ENCODE data around the gene KIF21A.
"Not testable (repeated sequence)": the region's sequence is repeated elsewhere in the genome, so short reads cannot be mapped to it uniquely, and the experiment has no call there.

The KIF21A gene

GRCh38 chr12:39296496-39296895 lies 146.4 kb downstream of the KIF21A start:
- WGBS, 2 experiments = 94% methylated on average over 1 of the region's 1 CpG
- no peaks in the 10 kb centered on the region for H3K27me3 ChIP-seq (ENCODE audit: control insufficient read depth, insufficient read depth, low read length, poor library complexity, severe bottlenecking)
- no peaks in the 10 kb centered on the region for H3K36me3 ChIP-seq (ENCODE audit: control insufficient read depth, insufficient read depth, low read length)
- H3K9me3 ChIP-seq (ENCODE audit: control insufficient read depth, low read length) = no peaks in the 10 kb centered on the region
- no peaks in the 10 kb centered on the region for H3K4me1 ChIP-seq (ENCODE audit: control insufficient read depth, insufficient read depth, low read length)
- H3K4me3 ChIP-seq (ENCODE audit: insufficient read depth, low read depth, low read length) = no peak overlapping the region
- H3K27ac ChIP-seq (ENCODE audit: insufficient read depth, low read depth, low read length, poor library complexity, severe bottlenecking) = no peak overlapping the region

DNA sequence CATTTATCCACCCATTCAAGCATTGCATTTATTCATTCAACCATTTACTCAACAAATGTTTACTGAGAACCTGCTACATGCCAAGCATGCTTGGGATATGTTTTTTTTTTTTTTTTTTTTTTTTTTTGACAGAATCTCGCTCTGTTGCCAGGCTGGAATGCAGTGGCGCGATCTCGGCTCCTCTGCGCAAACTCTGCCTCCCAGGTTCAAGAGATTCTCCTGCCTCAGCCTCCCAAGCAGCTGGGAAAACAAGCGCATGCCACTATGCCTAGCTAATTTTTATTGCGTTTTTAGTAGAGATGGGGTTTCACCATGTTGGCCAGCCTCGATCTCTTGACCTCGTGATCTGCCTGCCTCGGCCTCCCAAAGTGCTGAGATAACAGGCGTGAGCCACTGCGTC lies 147.3 kb downstream of the KIF21A start:
- not testable (repeated sequence) for H3K4me1 ChIP-seq (ENCODE audit: control insufficient read depth, insufficient read depth, low read length); H3K9me3 ChIP-seq (ENCODE audit: control insufficient read depth, low read length); H3K27ac ChIP-seq (ENCODE audit: insufficient read depth, low read depth, low read length, poor library complexity, severe bottlenecking); H3K36me3 ChIP-seq (ENCODE audit: control insufficient read depth, insufficient read depth, low read length); H3K27me3 ChIP-seq (ENCODE audit: control insufficient read depth, insufficient read depth, low read length, poor library complexity, severe bottlenecking); H3K4me3 ChIP-seq (ENCODE audit: insufficient read depth, low read depth, low read length)
- WGBS, 2 experiments = 92 to 93% methylated on average over 12 of the region's 12 CpGs

DNA sequence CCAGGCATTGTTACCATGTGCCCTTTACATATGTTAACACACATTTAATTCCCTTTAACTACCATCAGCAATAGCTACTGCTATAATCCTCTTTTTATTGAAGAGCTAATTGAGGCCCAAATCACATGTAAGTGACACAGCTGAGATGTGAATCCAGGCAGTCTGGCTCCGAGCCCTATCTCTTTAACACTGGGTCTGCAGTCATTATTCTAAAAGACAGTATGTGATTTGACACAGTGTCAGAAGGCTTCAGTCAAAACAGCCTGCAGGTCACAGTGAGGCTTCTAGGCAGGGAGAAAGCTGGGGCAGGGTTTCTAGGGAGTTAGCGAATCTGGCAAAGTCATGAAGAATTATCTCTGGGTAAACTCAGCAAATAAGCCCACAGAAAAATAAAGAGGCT lies 148.2 kb downstream of the KIF21A start:
- no peak overlapping the region for H3K4me3 ChIP-seq (ENCODE audit: insufficient read depth, low read depth, low read length)
- no peaks in the 10 kb centered on the region for H3K9me3 ChIP-seq (ENCODE audit: control insufficient read depth, low read length)
- H3K36me3 ChIP-seq (ENCODE audit: control insufficient read depth, insufficient read depth, low read length) = no peaks in the 10 kb centered on the region
- no peak overlapping the region for H3K27ac ChIP-seq (ENCODE audit: insufficient read depth, low read depth, low read length, poor library complexity, severe bottlenecking)
- 78 to 88% methylated on average over 2 of the region's 2 CpGs for WGBS, 2 experiments
- no peaks in the 10 kb centered on the region for H3K4me1 ChIP-seq (ENCODE audit: control insufficient read depth, insufficient read depth, low read length)
- no peaks in the 10 kb centered on the region for H3K27me3 ChIP-seq (ENCODE audit: control insufficient read depth, insufficient read depth, low read length, poor library complexity, severe bottlenecking)

GRCh38 chr12:39292125-39292630 lies 150.7 kb downstream of the KIF21A start:
- no peak overlapping the region for H3K27ac ChIP-seq (ENCODE audit: insufficient read depth, low read depth, low read length, poor library complexity, severe bottlenecking)
- no peak overlapping the region for H3K4me3 ChIP-seq (ENCODE audit: insufficient read depth, low read depth, low read length)
- no peaks in the 10 kb centered on the region for H3K36me3 ChIP-seq (ENCODE audit: control insufficient read depth, insufficient read depth, low read length)
- WGBS, 2 experiments = 67 to 83% methylated on average over 1 of the region's 1 CpG
- no peaks in the 10 kb centered on the region for H3K27me3 ChIP-seq (ENCODE audit: control insufficient read depth, insufficient read depth, low read length, poor library complexity, severe bottlenecking)
- no peaks in the 10 kb centered on the region for H3K4me1 ChIP-seq (ENCODE audit: control insufficient read depth, insufficient read depth, low read length)
- H3K9me3 ChIP-seq (ENCODE audit: control insufficient read depth, low read length) = no peaks in the 10 kb centered on the region

GRCh38 chr12:39287817-39288216 lies 155.1 kb downstream of the KIF21A start:
- Histone ChIP-seq H3K36me3 (ENCODE audit: control insufficient read depth, insufficient read depth, low read length) (no peaks in the 10 kb centered on the region), H3K9me3 (ENCODE audit: control insufficient read depth, low read length) (no peaks in the 10 kb centered on the region), H3K27me3 (ENCODE audit: control insufficient read depth, insufficient read depth, low read length, poor library complexity, severe bottlenecking) (no peaks in the 10 kb centered on the region), H3K27ac (ENCODE audit: insufficient read depth, low read depth, low read length, poor library complexity, severe bottlenecking) (no peak overlapping the region), H3K4me3 (ENCODE audit: insufficient read depth, low read depth, low read length) (no peak overlapping the region), H3K4me1 (ENCODE audit: control insufficient read depth, insufficient read depth, low read length) (no peaks in the 10 kb centered on the region)
- WGBS, 2 experiments = 97 to 100% methylated on average over 2 of the region's 2 CpGs

GRCh38 chr12:39287409-39287808 lies 155.5 kb downstream of the KIF21A start:
- Histone ChIP-seq H3K27me3 (ENCODE audit: control insufficient read depth, insufficient read depth, low read length, poor library complexity, severe bottlenecking) (no peaks in the 10 kb centered on the region), H3K4me3 (ENCODE audit: insufficient read depth, low read depth, low read length) (no peak overlapping the region), H3K36me3 (ENCODE audit: control insufficient read depth, insufficient read depth, low read length) (no peaks in the 10 kb centered on the region), H3K27ac (ENCODE audit: insufficient read depth, low read depth, low read length, poor library complexity, severe bottlenecking) (no peak overlapping the region), H3K4me1 (ENCODE audit: control insufficient read depth, insufficient read depth, low read length) (no peaks in the 10 kb centered on the region), H3K9me3 (ENCODE audit: control insufficient read depth, low read length) (no peaks in the 10 kb centered on the region)
- 84 to 92% methylated on average over 3 of the region's 4 CpGs for WGBS, 2 experiments

- no peak overlapping the region for H3K27ac ChIP-seq (ENCODE audit: insufficient read depth, low read depth, low read length, poor library complexity, severe bottlenecking)
- H3K9me3 ChIP-seq (ENCODE audit: control insufficient read depth, low read length) = no peaks in the 10 kb centered on the region
- no peaks in the 10 kb centered on the region for H3K27me3 ChIP-seq (ENCODE audit: control insufficient read depth, insufficient read depth, low read length, poor library complexity, severe bottlenecking)
- H3K4me3 ChIP-seq (ENCODE audit: insufficient read depth, low read depth, low read length) = no peak overlapping the region
- H3K4me1 ChIP-seq (ENCODE audit: control insufficient read depth, insufficient read depth, low read length) = no peaks in the 10 kb centered on the region
- H3K36me3 ChIP-seq (ENCODE audit: control insufficient read depth, insufficient read depth, low read length) = no peaks in the 10 kb centered on the region
Measured at GRCh38 chr12:39278426-39278825, 164.5 kb downstream of the KIF21A start.

- WGBS, 2 experiments = 87 to 96% methylated on average over 1 of the region's 1 CpG
- Histone ChIP-seq H3K9me3 (ENCODE audit: control insufficient read depth, low read length) (no peaks in the 10 kb centered on the region), H3K4me3 (ENCODE audit: insufficient read depth, low read depth, low read length) (no peak overlapping the region)
Measured at GRCh38 chr12:39277416-39277815, 165.5 kb downstream of the KIF21A start.

DNA sequence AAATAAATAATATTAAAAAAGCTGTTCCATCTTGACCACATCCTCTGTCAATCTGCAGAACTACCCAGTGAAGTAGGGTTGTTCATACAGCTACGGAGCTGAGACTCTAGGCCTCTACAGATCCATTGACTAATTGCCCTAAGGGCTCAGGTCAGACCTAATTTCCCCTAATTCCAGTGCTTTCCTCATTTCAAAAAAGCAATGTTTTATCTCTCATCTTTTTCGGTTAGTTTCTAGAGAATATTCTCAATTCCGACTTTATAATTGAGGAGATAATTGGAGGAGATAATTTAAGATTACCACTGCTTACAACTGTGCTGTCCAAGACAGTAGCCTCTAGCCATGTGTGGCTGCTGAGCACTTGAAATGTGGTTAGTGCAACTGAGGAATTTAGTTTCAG lies 167.1 kb downstream of the KIF21A start:
- H3K27ac ChIP-seq (ENCODE audit: insufficient read depth, low read depth, low read length, poor library complexity, severe bottlenecking) = no peak overlapping the region
- no peaks in the 10 kb centered on the region for H3K27me3 ChIP-seq (ENCODE audit: control insufficient read depth, insufficient read depth, low read length, poor library complexity, severe bottlenecking)
- WGBS, 2 experiments = 89 to 91% methylated on average over 3 of the region's 3 CpGs
- no peaks in the 10 kb centered on the region for H3K9me3 ChIP-seq (ENCODE audit: control insufficient read depth, low read length)
- no peaks in the 10 kb centered on the region for H3K36me3 ChIP-seq (ENCODE audit: control insufficient read depth, insufficient read depth, low read length)
- H3K4me3 ChIP-seq (ENCODE audit: insufficient read depth, low read depth, low read length) = no peak overlapping the region
- H3K4me1 ChIP-seq (ENCODE audit: control insufficient read depth, insufficient read depth, low read length) = no peaks in the 10 kb centered on the region

More at GRCh38 chr12:39277416-39277815, 165.5 kb downstream of the KIF21A start:
- Histone ChIP-seq H3K27ac (ENCODE audit: insufficient read depth, low read depth, low read length, poor library complexity, severe bottlenecking) (no peak overlapping the region), H3K36me3 (ENCODE audit: control insufficient read depth, insufficient read depth, low read length) (no peaks in the 10 kb centered on the region), H3K27me3 (ENCODE audit: control insufficient read depth, insufficient read depth, low read length, poor library complexity, severe bottlenecking) (no peaks in the 10 kb centered on the region), H3K4me1 (ENCODE audit: control insufficient read depth, insufficient read depth, low read length) (no peaks in the 10 kb centered on the region)

DNA sequence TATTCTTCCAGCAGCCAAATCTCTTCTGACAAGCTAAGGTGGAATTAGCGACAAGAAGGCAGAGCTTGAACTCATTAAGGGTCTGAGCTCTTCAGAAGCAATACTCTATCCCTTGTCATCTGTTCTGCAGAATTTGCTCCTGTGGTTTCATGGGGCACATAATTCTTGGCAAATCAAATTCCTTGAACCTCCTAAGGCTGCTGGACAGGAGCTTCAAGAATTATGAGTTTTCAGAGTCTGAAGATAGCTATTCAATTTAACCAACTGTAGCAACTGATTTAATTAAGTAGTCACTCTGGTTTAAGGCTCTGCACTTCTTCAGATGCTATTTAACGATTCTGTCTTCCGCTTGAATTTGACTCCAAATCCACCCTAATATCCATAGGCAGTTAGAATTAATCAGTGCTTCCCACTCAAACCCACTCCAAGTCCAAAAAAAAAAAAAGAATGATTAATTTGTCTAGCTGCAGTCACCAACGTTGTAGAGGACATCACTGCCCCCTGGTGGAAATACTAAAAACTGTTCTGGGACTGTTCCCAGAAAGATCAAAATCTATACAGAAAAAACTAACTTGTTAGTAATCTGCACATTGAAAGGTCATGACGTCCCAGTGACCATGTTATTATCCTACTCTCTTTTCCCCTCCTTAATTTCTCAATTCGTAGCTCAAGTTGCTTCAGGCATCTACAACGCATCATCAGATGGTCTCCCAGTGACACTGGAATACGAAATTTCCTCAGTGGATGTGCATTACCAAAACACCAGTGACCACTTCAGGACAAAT lies 169.9 kb downstream of the KIF21A start:
- no peak overlapping the region for H3K4me3 ChIP-seq (ENCODE audit: insufficient read depth, low read depth, low read length)
- 38 to 40% methylated on average over 8 of the region's 8 CpGs for WGBS, 2 experiments
- no peaks in the 10 kb centered on the region for H3K36me3 ChIP-seq (ENCODE audit: control insufficient read depth, insufficient read depth, low read length)
- no peak overlapping the region for H3K27ac ChIP-seq (ENCODE audit: insufficient read depth, low read depth, low read length, poor library complexity, severe bottlenecking)
- H3K4me1 ChIP-seq (ENCODE audit: control insufficient read depth, insufficient read depth, low read length) = no peaks in the 10 kb centered on the region
- no peaks in the 10 kb centered on the region for H3K9me3 ChIP-seq (ENCODE audit: control insufficient read depth, low read length)
- H3K27me3 ChIP-seq (ENCODE audit: control insufficient read depth, insufficient read depth, low read length, poor library complexity, severe bottlenecking) = no peaks in the 10 kb centered on the region

Data from ectodermal cell (in vitro differentiated cells).